Gastrocnemius medialis (tissue), 4 donors: ENCODE measurements around the gene HIC2. TPM values are rescaled to one million over a fixed set of nuclear protein-coding genes. Genes with fewer than 3 reads are reported as not detected.
"Not testable (repeated sequence)": the region's sequence is repeated elsewhere in the genome, so short reads cannot be mapped to it uniquely, and the experiment has no call there.

Source experiments
- ATAC-seq, 2 donors: fragments of 150-250 bp; one replicate each; pipeline ENCODE4 v1.9.1; 2016
- DNase-seq, 2 donors: peaks; one replicate each; pipeline ENCODE4 v3.0.0-alpha.2; 2019
- H3K27ac ChIP-seq, 4 donors: fragments of 200-600 bp; sonication (generic); 1 replicate in 1 of 4; 2 replicates in 3 of 4; pipeline ENCODE4 v1.5.1; 2016 to 2018; ENCODE audit warnings: mild to moderate bottlenecking in 2 of 4, moderate library complexity in 1 of 4
- H3K27me3 ChIP-seq, 3 donors: fragments of 200-600 bp; sonication (generic) in 2 of 3; 1 replicate in 1 of 3; 2 replicates in 2 of 3; pipeline versions ENCODE4 v1.5.1 to v1.6.0; 2016 to 2019; ENCODE audit warnings: mild to moderate bottlenecking in 1 of 3, moderate library complexity in 1 of 3
- H3K36me3 ChIP-seq, 2 donors: fragments of 200-600 bp; sonication (generic) in 1 of 2; one replicate each; pipeline ENCODE4 v1.5.1; 2017 to 2018
- H3K4me1 ChIP-seq, 2 donors: fragments of 200-600 bp; sonication (generic) in 1 of 2; one replicate each; pipeline ENCODE4 v1.5.1; 2016 to 2017; ENCODE audit warnings: mild to moderate bottlenecking in 2 of 2
- H3K4me3 ChIP-seq, 4 donors: fragments of 200-600 bp; sonication (generic) in 3 of 4; 1 replicate in 1 of 4; 2 replicates in 3 of 4; pipeline ENCODE4 v1.5.1; 2016 to 2019; ENCODE audit warnings: mild to moderate bottlenecking in 2 of 4
- H3K9me3 ChIP-seq, 3 donors: fragments of 200-600 bp; sonication (generic) in 2 of 3; 1 replicate in 1 of 3; 2 replicates in 2 of 3; pipeline ENCODE4 v1.5.1; 2016 to 2019
- POLR2A ChIP-seq, 2 donors: fragments of 450-650 bp; IDR thresholded peaks; one replicate each; pipeline ENCODE4 v1.6.1; 2017; ENCODE audit warnings: antibody characterized with exemption in 2 of 2, mild to moderate bottlenecking in 2 of 2, moderate library complexity in 2 of 2
- in situ Hi-C, 4 donors: fragments of 200-750 bp; cut with MboI; loops; one replicate each; pipeline versions ENCODE4 v1.15.0 to v1.8.0; 2017; ENCODE audit warnings: low sequenced_read_pairs in 4 of 4
- intact Hi-C: fragments of 100-400 bp; cut with DNase I; formaldehyde crosslinking; loops from one replicate; pipeline ENCODE4 v1.15.1; 2023; ENCODE audit warnings: low total_unique reads
- total RNA-seq, 4 donors: library from RNA; depleted of rRNA; stranded (reverse); fragments of >200 nt; gene quantifications; one replicate each; pipeline versions ENCODE4 v1.1.0 to v1.2.3, GENCODE V29; 2016

The HIC2 gene, protein sequence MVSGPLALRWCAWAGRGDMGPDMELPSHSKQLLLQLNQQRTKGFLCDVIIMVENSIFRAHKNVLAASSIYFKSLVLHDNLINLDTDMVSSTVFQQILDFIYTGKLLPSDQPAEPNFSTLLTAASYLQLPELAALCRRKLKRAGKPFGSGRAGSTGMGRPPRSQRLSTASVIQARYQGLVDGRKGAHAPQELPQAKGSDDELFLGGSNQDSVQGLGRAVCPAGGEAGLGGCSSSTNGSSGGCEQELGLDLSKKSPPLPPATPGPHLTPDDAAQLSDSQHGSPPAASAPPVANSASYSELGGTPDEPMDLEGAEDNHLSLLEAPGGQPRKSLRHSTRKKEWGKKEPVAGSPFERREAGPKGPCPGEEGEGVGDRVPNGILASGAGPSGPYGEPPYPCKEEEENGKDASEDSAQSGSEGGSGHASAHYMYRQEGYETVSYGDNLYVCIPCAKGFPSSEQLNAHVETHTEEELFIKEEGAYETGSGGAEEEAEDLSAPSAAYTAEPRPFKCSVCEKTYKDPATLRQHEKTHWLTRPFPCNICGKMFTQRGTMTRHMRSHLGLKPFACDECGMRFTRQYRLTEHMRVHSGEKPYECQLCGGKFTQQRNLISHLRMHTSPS
- 1 to 10 TPM; 1.5 to 4.0 (median 2.0) TPM for total RNA-seq

DNA sequence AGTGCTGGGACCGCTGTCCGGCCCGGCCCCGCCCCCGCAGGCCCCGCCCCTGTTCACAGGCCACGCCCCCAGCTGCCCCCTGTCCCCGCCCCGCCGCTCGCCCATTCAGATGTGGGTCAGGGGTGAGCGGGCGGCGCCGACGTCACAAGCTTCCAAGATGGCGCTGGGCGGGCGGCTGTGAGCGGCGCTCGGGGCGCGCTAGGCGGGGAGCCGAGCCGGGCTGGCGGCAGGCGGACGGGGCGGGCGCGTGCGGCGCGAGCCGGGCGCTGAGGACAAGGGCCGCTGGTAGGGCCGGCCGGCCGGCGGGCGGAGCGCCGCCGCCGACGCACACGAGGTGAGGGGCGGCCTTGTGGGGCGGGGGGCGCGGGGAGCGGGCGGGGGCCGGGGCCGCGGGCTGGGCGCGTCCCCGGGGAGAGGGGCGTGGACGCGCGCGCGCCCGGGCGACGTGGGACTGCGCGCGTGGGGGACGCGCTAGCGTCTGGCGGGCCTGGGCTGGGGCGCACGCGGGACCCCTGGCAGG is at the start of gene HIC2:
HIC2 (plus strand) TSS at position 145 of the 520 bp plus-strand sequence. CDS start 25,461 bp downstream, outside the sequence.
- peak within 1 kb of the TSS in 3 of 4 donors; percentile 40 to 58 (median 51) for H3K4me3 ChIP-seq
- DNase-seq, in situ Hi-C loops, H3K36me3 ChIP-seq, H3K27ac ChIP-seq, H3K27me3 ChIP-seq, intact Hi-C loops, H3K4me1 ChIP-seq, H3K9me3 ChIP-seq: not testable (repeated sequence)
- TF ChIP-seq POLR2A (IDR thresholded peaks at IDR 0.05), result peak in 1 of 2 donors; percentile 13
- peak; percentile 92 for ATAC-seq

DNA sequence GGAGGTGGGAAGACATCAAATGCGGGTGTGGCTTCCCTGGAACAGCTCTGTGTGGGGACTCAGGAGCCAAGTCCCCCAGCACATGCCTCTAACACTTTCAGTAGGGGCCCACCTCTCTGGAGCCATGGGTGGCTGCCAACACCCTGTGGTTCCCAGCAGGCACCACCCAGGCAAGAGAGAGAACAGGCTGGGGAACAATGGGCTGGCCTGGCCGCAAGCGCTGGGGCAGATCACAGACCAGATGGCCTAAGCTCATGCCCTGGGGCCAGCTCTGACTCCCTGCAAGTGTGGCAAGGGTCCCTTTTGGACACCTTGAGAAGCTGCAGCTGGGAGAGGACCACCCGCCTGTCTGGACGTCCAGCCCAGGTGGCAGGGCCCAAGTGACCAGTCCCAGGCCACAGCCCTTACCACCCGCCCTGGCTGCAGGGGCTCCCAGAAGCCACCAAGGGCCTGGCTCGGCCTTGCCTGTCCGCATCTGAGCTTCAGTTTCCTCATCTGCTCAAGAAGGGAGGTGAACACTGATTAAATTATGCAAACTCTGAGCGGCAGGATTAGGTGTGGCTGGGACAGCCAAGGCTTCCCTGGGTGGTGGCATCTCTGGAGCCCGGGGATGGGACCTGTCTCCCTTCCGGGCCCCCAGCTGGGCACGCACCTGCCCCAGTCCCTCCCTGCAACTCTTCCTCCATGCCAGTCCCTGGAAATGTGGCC is 48.4 kb upstream of the HIC2 start:
- ATAC-seq, in situ Hi-C loops, H3K27ac ChIP-seq, H3K4me1 ChIP-seq, H3K36me3 ChIP-seq, H3K9me3 ChIP-seq, H3K27me3 ChIP-seq, H3K4me3 ChIP-seq, intact Hi-C loops, DNase-seq: not testable (repeated sequence)

DNA sequence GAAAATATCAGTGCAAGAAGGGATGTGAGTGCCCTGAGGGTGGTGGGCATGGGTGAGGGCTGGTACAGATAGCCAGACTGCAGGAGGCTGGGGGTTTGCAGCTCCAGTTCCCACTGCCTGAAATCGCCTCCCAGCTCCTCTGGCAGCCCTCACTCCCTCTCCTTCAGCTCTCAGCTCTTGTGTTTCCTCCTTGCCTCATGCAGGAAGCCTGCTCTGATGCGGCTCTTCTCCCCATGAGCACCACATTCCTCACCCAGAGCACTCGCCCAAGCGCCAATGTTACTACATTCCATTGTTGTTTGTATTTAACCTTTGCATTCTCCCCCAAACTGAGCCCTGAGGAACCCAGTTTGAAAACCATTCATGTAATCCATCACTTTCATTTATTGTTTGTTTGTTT is 41.3 kb upstream of the HIC2 start:
- intact Hi-C loops, result not testable (repeated sequence)

DNA sequence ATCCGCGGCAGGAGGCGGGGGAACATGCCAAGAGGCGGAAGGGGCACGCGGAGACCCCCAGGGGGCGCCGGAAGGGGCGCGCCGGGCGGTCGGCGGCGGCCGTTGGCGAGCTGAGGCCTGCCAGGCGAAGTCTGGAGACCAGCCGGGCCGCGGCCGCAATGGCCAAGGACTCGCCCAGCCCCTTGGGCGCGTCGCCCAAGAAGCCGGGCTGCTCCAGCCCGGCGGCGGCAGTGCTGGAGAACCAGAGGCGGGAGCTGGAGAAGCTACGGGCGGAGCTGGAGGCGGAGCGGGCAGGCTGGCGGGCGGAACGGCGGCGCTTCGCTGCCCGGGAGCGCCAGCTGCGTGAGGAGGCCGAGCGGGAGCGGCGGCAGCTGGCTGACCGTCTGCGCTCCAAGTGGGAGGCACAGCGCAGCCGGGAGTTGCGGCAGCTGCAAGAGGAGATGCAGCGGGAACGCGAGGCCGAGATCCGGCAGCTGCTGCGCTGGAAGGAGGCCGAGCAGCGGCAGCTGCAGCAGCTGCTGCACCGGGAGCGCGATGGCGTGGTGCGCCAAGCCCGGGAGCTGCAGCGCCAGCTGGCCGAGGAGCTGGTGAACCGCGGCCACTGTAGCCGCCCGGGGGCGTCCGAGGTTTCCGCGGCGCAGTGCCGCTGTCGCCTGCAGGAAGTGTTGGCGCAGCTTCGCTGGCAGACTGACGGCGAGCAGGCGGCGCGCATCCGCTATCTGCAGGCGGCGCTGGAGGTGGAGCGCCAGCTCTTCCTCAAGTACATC is 33.3 kb upstream of the HIC2 start, which contains the start of gene RIMBP3B:
RIMBP3B (plus strand) TSS at position 51 of the 767 bp plus-strand sequence; CDS start at position 159, 108 bp downstream.
- DNase-seq, intact Hi-C loops, H3K4me3 ChIP-seq, in situ Hi-C loops, H3K27me3 ChIP-seq, H3K4me1 ChIP-seq, H3K27ac ChIP-seq, H3K9me3 ChIP-seq, H3K36me3 ChIP-seq: not testable (repeated sequence)
- ATAC-seq, result peak; percentile 65 to 80

More for the DNA sequence above, 41.3 kb upstream of the HIC2 start:
- H3K27ac ChIP-seq, H3K4me1 ChIP-seq, H3K4me3 ChIP-seq, ATAC-seq, in situ Hi-C loops, H3K9me3 ChIP-seq, DNase-seq, H3K36me3 ChIP-seq, H3K27me3 ChIP-seq: not testable (repeated sequence)

DNA sequence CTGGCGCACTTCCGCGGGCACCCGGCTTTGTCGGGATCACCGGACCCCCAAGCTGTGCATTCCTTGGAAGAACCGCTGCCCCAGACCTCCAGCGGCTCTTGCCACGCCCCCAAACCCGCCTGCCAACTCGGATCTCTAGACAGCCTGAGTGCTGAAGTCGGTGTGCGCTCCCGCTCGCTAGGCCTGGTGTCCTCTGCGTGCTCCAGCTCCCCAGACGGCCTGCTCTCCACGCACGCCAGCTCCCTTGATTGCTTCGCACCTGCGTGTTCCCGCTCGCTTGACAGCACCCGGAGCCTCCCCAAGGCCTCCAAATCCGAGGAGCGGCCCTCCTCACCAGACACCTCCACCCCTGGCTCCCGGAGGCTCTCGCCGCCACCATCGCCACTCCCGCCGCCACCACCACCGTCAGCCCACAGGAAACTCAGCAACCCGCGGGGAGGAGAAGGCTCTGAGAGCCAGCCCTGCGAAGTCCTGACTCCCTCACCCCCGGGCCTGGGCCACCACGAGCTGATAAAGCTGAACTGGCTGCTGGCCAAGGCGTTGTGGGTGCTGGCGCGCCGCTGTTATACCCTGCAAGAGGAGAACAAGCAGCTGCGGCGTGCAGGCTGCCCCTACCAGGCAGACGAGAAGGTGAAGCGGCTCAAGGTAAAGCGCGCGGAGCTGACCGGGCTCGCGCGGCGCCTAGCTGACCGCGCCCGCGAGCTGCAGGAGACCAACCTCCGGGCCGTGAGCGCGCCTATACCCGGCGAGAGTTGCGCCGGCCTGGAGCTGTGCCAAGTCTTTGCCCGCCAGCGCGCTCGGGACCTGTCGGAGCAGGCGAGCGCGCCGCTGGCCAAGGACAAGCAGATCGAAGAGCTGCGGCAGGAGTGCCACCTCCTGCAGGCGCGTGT is 32.5 kb upstream of the HIC2 start:
- ATAC-seq, DNase-seq, H3K9me3 ChIP-seq, in situ Hi-C loops, H3K27me3 ChIP-seq, H3K4me1 ChIP-seq, H3K4me3 ChIP-seq, H3K27ac ChIP-seq, H3K36me3 ChIP-seq, intact Hi-C loops: not testable (repeated sequence)

DNA sequence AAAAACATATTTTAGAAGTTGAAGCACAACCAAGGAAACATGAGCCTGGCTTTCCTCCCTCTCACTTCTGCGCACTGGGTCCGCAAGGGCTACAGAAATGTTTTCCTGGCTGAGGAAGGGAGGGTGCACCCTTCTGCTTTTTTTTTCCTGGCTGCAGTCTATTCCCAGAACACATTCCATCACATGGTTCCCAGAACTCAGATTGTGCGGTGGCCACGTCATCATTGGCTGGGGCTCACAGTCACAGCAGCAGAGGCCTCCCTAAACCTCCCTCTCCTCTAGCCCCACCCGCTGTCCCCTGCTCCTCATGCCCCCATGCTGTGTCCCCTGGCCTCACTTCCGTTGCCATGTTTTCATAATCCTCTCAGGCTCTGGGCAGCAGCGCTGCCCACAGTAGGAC is 27.7 kb upstream of the HIC2 start:
- H3K4me3 ChIP-seq, ATAC-seq, in situ Hi-C loops, intact Hi-C loops, H3K9me3 ChIP-seq, H3K4me1 ChIP-seq, H3K36me3 ChIP-seq, H3K27ac ChIP-seq, H3K27me3 ChIP-seq, DNase-seq: not testable (repeated sequence)

DNA sequence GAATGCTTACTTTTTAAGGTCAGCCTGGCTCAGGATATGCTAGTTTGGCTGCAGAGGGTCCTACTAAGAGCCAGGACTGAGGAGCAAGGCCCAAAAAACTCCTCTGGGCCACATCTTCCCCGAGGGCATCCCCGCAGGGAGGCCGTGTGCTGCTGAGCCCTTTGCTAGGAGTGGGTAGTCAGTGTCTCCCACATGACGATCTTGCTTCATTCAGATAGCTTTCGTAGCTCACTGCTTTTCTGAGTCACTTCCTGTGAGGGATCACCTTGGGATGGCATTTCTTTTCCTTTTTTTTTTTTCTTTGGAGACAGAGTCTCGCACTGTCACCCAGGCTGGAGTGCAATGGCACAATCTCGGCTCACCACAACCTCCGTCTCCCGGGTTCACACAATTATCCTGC is 27.2 kb upstream of the HIC2 start:
- ATAC-seq, H3K27ac ChIP-seq, H3K4me3 ChIP-seq, in situ Hi-C loops, DNase-seq, H3K27me3 ChIP-seq, intact Hi-C loops, H3K36me3 ChIP-seq, H3K9me3 ChIP-seq, H3K4me1 ChIP-seq: not testable (repeated sequence)

DNA sequence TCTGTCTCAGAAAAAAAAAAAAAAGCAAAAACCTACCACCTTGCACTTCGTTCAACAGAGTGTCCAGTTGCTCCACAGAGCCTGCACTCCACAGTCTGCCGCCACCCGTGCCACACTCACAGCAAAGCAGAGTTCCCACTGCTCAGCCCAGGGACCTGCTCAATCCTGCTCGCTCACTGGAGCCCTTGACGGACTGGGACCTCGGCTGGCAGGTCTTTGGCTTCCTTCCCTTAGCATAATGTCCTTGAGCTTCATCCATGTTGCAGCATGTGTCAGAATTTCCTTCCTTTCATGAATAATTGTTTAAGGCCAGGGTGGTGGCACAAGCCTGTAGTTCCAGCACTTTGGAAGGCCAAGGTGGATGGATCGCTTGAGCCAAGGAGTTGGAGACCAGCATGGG is 22.6 kb upstream of the HIC2 start:
- H3K27me3 ChIP-seq, ATAC-seq, DNase-seq, H3K36me3 ChIP-seq, intact Hi-C loops, in situ Hi-C loops, H3K4me3 ChIP-seq, H3K4me1 ChIP-seq, H3K9me3 ChIP-seq, H3K27ac ChIP-seq: not testable (repeated sequence)

DNA sequence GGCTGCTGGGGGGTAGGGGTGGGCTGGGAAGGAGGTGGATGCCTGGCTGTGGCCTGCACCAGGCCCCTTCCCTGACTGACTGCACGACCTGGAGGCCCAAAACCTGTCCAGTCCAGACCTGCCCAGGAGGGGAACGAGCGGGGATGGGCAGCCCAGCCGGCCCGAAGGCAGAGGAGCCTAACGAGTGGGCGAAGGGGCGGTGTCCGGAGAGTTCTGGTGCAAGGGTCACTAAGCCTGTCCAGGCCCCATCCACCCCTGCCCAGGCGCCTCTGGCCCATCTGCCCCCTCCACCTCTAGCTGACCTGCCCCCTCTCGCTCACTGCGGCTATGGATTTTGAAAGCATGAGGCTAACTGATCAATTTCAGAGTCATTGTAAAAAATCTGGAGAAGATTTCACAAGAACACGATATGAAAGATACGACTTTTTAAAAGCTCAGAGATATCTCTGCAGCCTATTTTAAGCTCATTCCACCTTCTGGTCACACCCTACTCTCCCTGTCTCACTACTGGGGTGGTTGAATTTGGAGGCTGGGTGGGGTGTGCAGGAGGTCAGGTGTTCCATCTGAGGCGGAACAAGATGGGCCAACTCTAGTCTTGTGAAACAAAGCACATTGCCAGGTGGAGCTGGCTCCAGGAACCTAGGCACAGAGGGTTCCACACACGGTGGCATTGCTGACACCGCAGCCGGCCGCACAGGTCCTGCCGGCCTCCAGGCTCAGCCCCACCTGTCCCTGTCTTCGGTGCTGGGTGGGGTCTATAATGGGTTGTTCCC is 15.8 kb upstream of the HIC2 start:
- H3K4me1 ChIP-seq, H3K9me3 ChIP-seq, H3K4me3 ChIP-seq, in situ Hi-C loops, DNase-seq, H3K27me3 ChIP-seq, intact Hi-C loops, ATAC-seq, H3K27ac ChIP-seq, H3K36me3 ChIP-seq: not testable (repeated sequence)
